GM12865 (cell line): ENCODE measurements around the gene DDX25.
"Not testable (repeated sequence)": the region's sequence is repeated elsewhere in the genome, so short reads cannot be mapped to it uniquely, and the experiment has no call there.

ENCODE experiments used
- DNase-seq: peaks from one replicate; pipeline ENCODE4 v3.0.0; 2010; ENCODE audit warnings: low read depth
- H3K4me3 ChIP-seq: 2 replicates; pipeline ENCODE4 v1.5.1; 2011; ENCODE audit warnings: mild to moderate bottlenecking, low read depth, low read length, control low read depth
- CTCF ChIP-seq: IDR thresholded peaks from 2 replicates; pipeline ENCODE4 v1.5.1; 2011; ENCODE audit warnings: low read length, control low read depth, low read depth, inconsistent platforms; ENCODE audit not compliant: insufficient read depth; ENCODE audit errors: missing control alignments

Gene DDX25

GRCh38 chr11:125903711-125904659 lies at the start of gene DDX25:
Gene DDX25 (plus strand): TSS chr11:125904508. CDS start chr11:125904518, 10 bp downstream.
- H3K4me3 ChIP-seq, result peak within 1 kb of the TSS; percentile 95
- no peak for TF ChIP-seq CTCF
- no peak for DNase-seq

GRCh38 chr11:125857670-125858069 lies 46.6 kb upstream of the DDX25 start:
- not testable (repeated sequence) for DNase-seq, H3K4me3 ChIP-seq

DNA sequence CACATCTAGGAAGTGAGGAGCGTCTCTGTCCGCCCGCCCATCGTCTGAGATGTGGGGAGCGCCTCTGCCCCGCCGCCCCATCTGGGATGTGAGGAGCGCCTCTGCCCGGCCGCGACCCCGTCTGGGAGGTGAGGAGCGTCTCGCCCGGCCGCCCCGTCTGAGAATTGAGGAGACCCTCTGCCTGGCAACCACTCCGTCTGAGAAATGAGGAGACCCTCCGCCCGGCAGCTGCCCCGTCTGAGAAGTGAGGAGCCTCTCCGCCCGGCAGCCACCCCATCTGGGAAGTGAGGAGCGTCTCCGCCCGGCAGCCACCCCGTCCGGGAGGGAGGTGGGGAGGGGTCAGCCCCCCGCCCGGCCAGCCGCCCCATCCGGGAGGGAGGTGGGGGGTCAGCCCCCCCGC lies 41.5 kb upstream of the DDX25 start:
- not testable (repeated sequence) for H3K4me3 ChIP-seq, DNase-seq

DNA sequence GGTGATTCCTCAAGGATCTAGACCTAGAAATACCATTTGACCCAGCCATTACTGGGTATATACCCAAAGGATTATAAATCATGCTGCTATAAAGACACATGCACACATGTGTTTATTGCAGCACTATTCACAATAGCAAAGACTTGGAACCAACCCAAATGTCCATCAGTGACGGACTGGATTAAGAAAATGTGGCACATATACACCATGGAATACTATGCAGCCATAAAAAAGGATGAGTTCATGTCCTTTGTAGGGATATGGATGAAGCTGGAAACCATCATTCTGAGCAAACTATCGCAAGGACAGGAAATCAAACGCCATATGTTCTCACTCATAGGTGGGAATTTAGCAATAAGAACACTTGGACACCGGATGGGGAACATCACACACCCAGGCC lies 39.0 kb upstream of the DDX25 start:
- H3K4me3 ChIP-seq, DNase-seq: not testable (repeated sequence)

- TF ChIP-seq CTCF, result no peak
- H3K4me3 ChIP-seq, result no peak overlapping the region
- DNase-seq, result no peak
Measured at GRCh38 chr11:125869521-125869920, 34.8 kb upstream of the DDX25 start.

GRCh38 chr11:125871391-125872137 lies 32.7 kb upstream of the DDX25 start:
- DNase-seq, result peak; percentile 11
- H3K4me3 ChIP-seq, result no peak overlapping the region
- TF ChIP-seq CTCF, result peak; percentile 17

GRCh38 chr11:125872138-125872491 lies 32.2 kb upstream of the DDX25 start:
- DNase-seq, result no peak
- no peak overlapping the region for H3K4me3 ChIP-seq
- TF ChIP-seq CTCF, result no peak

DNA sequence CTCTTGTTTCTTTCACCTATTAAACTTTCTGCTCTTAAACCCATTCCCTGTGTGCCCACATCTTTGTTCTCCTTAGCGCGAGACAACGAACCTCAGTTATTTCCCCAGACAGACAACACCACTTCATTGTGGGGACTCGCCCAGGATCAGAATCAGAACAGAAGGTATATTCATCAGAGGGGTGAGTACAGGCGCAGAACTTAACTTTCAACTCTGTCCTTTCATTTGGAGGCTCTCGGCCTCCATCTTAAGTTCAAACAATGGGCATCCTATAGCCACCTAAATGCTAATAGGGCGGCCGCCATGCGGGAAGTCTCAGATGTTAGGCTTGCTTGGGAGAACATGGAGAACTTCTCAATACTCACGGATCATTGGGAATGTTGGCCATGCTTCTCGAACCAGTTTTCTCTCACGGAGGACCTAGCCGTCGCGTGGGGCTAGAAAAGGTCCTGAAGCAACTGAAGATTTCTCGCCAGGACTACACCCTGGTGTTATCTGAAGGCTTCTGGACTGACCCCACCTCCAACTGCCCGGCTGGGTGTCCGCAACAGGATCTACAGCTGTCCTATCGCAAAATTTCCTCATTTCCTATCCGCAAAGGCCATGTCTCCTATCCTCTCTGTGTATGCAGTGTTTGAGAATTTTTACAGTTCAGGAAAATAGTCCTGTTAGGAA lies 30.3 kb upstream of the DDX25 start:
- no peak overlapping the region for H3K4me3 ChIP-seq
- no peak for DNase-seq
- TF ChIP-seq CTCF, result no peak
